ENCODE data around the gene MORF4L2.
A peak's percentile ranks its signal among the peaks of the same experiment; 100 is the strongest.

The MORF4L2 gene

GRCh38 chrX:103686199-103687072 lies at the start of gene MORF4L2:
TSS of gene MORF4L2 (minus strand) at chrX:103686699. CDS start at chrX:103677027, 9,672 bp downstream.
- peak; percentile 62 to 69 for DNase-seq (ENCODE audit: low read depth in 2 of 2)

GRCh38 chrX:103734125-103734760 lies 47.7 kb upstream of the MORF4L2 start:
- peak in 1 of 2 donors; percentile 1 for DNase-seq (ENCODE audit: low read depth in 2 of 2)

- no peak for DNase-seq (ENCODE audit: low read depth in 2 of 2)
These were observed 46.5 kb upstream of the MORF4L2 start for GRCh38 chrX:103733017-103733416.

GRCh38 chrX:103730796-103731493 lies 44.4 kb upstream of the MORF4L2 start:
- no peak for DNase-seq (ENCODE audit: low read depth in 2 of 2)

- no peak for DNase-seq (ENCODE audit: low read depth in 2 of 2)
These were observed 43.8 kb upstream of the MORF4L2 start for GRCh38 chrX:103730147-103730795.

DNA sequence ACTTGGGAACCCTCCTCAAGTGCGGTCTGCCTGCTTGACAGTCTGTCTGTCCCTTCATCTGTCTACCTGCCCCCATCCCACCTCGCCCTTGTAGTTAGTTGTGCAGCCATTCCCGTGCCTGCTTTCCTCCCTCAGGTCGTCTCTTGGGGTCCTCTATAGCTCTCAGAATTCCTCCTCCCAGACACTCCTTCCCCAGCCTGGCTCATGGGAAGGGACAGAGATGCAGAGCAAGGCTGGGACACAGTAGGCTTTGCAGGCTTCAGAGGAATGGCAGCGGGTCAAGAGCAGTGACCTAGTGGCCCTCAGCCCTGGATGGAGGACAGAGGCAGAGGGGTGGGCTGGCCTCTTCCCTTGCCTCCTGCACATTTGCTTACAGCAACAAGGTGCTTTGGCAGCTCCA lies 42.5 kb upstream of the MORF4L2 start:
- DNase-seq (ENCODE audit: low read depth in 2 of 2): no peak

- no peak for DNase-seq (ENCODE audit: low read depth in 2 of 2)
These were observed 40.6 kb upstream of the MORF4L2 start for GRCh38 chrX:103727115-103727514.

DNA sequence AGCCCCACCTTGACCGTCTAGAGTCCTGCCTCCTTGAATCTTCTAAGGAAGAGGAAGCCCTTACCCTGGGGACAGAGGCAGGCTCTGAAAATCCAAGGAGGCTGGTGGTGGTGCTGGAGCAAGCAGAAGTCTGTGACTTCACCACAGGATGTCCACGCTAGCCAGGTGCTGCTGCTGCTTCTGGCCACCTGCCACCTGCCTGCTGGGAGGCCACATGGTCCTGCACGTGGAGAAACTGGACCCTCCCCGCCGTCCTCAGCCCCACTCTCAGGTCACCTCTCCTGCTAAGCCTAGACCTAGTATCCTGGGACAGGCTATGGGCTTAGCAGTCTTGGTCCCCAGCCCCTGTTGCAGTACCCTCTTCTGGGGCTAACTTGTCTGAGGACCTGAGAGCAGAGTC lies 40.0 kb upstream of the MORF4L2 start:
- no peak for DNase-seq (ENCODE audit: low read depth in 2 of 2)

GRCh38 chrX:103722505-103722904 lies 36.0 kb upstream of the MORF4L2 start:
- no peak for DNase-seq (ENCODE audit: low read depth in 2 of 2)

- no peak for DNase-seq (ENCODE audit: low read depth in 2 of 2)
These were observed 31.6 kb upstream of the MORF4L2 start for GRCh38 chrX:103718120-103718519.

DNA sequence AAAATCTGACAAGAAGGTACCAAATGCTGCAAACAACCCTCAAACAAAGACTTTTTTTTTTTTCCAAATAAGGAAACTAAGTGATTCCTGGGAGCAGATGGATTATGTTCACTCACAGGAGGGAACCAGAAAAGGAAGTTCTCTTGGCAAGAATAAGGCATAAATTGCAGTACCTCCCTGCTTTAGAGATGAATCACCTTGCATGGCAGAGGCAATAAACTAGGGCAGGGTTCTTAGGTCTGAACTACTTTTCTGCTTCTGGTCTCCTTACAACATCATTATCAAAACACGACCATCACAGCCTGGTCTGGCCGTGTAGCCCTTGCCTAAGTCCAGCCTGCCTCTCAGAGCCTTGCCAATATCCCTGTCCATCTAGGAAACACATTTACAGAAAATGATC lies 30.5 kb upstream of the MORF4L2 start:
- no peak for DNase-seq (ENCODE audit: low read depth in 2 of 2)

- DNase-seq (ENCODE audit: low read depth in 2 of 2): no peak
These were observed 24.1 kb upstream of the MORF4L2 start, which contains the start of gene TMEM31 for GRCh38 chrX:103710609-103711008. TSS of gene TMEM31 (plus strand) at chrX:103710909. CDS start at chrX:103712259, 1,350 bp downstream.

DNA sequence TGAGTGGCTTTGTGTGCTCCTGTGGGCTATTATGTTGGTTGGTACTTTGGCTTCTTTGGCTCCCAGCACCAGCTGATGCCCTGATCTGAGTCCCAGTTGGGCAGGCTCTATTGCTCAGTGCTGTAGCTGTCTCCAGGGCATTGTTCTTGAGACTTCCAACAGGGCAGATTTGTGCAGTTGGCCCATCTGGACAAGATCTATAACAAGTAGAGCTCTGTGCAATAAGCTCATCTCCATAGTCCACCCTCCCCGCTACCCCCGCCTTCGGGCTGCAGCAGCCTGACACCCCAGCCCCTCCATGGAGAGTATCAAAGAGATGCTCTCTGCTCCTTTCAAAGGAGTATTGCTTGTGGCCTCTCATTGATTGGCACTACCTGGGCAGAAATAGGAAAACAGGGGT lies 18.4 kb upstream of the MORF4L2 start:
- DNase-seq (ENCODE audit: low read depth in 2 of 2): no peak

- no peak for DNase-seq (ENCODE audit: low read depth in 2 of 2)
These were observed 12.7 kb upstream of the MORF4L2 start for GRCh38 chrX:103699243-103699642.

DNA sequence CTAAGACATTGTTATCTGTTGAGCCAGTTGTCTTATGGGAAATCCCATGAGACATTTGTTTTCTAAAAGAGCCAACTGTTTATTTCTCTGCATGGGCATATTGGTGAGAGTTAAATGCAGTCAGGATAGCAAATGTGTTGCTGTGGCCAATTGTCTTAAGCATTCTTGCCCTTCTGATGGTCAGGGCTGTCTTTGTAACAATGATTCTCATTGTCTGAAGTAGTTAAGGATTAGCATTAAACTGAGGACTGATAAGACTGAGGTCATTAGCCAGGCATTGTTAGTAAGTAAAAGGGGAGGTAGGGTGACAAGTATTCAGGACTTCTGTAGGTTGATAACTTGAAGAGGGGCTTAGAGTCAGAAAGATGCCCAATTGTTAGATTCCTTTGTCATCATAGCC lies 11.2 kb upstream of the MORF4L2 start:
- DNase-seq (ENCODE audit: low read depth in 2 of 2): no peak

GRCh38 chrX:103691059-103691458 lies 4.6 kb upstream of the MORF4L2 start:
- no peak for DNase-seq (ENCODE audit: low read depth in 2 of 2)

DNA sequence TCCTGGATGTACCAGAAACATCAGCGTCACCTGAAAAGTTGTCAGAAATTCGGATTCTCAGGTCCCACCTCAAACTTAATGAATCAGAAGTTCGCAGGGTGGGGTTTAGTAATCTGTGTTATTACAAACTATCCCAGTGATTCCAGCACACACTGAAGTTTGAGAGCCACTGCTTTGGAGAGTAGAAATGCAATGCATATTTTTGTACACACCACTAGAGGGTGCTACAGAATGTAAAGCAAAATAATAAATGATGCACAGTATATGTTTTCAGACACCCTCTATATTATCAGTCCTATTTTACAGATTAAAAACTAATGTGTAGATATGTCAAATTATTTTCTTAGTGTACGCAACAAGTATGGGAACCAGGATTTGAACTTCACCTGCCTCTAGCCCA lies 2.4 kb upstream of the MORF4L2 start:
- DNase-seq (ENCODE audit: low read depth in 2 of 2): no peak

DNA sequence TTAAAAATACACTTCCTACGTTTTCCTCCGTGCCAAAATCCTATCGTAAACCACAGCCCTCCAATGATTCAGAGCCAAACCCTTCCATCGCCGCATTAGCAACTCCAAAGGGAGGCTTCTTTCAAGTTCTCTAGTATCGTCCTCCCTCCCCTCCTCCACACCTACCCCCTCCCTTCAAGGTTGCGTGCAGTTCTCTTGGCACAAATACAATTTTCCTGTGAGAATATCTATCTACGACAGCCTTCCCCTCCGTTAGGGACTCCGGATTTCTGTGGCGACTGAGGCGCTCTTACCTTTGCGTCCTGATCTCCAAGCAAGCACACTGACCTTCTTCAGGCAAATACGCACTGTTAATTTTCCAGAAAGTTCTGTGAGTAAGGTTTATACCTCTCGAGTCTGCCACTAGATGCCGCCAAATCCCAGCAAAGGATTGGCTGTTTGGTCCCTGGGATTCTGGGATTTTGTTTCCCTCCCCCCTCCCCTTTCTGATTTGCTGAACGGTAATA lies 1.2 kb upstream of the MORF4L2 start:
- DNase-seq (ENCODE audit: low read depth in 2 of 2): peak; percentile 18 to 21

GRCh38 chrX:103687073-103687695 lies 685 bp upstream of the MORF4L2 start:
- peak; percentile 68 to 82 for DNase-seq (ENCODE audit: low read depth in 2 of 2)

DNA sequence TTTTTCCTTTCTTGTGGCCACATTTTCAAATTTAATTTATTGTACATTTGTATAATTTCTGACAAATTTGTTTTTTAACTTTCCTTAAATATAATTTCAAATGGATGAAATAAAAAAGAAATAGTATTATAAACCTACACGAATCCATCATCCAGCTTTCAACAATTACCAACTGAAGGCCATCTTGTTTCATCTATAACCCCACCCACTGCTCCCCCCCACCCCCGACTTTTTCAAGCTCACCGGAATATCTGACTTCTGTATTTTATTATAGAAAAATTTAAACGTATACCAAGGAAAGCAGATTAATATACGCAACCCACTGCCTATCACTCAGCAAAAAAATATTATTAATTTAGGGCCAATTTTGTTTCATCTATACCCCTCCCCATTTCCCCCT lies 1.1 kb downstream of the MORF4L2 start:
- no peak for DNase-seq (ENCODE audit: low read depth in 2 of 2)

- DNase-seq (ENCODE audit: low read depth in 2 of 2): no peak
These were observed 5.1 kb downstream of the MORF4L2 start for GRCh38 chrX:103681443-103681842.
